SK-N-SH (cell line): ENCODE data around the gene FOXRED1. TPM values are rescaled to one million over a fixed set of nuclear protein-coding genes. Genes with fewer than 3 reads are reported as not detected.

ENCODE experiments used
- CTCF ChIA-PET: fragments of 300-600, 350-600 bp; formaldehyde crosslinking; extraction: SDS; loops from one replicate; lab custom pipeline; 2021; lab: Yijun Ruan, JAX
- POLR2A ChIA-PET: fragments of 350-600 bp; sonication (Branson Sonifier 250); formaldehyde crosslinking; extraction: SDS; loops from one replicate; lab custom pipeline; 2020; ENCODE audit warnings: antibody characterized with exemption, inconsistent platforms; lab: Yijun Ruan, JAX
- DNase-seq: peaks from one replicate; pipeline ENCODE4 v3.0.0; 2012
- H2AFZ ChIP-seq: fragments of 200-600 bp; sonication (generic); 2 replicates; pipeline ENCODE4 v1.8.1; 2016; ENCODE audit warnings: antibody characterized with exemption, mild to moderate bottlenecking, low read depth
- H3F3A ChIP-seq: fragments of 200-600 bp; sonication (generic); replicated peaks from 2 replicates; pipeline ENCODE3; 2016; ENCODE audit warnings: antibody characterized with exemption, mild to moderate bottlenecking; ENCODE audit not compliant: insufficient read depth
- H3K27ac ChIP-seq, 2 experiments: fragments of 200-500 bp in 1 of 2; fragments of 200-600 bp in 1 of 2; sonication (Bioruptor generic) in 1 of 2; sonication (generic), shearing (Covaris generic) in 1 of 2; 2 replicates each; pipeline versions ENCODE4 v1.5.1 to v1.6.1; 2014 to 2016; ENCODE audit warnings: low read depth in 2 of 2, inconsistent platforms in 1 of 2, low read length in 1 of 2, mild to moderate bottlenecking in 1 of 2, mixed read lengths in 1 of 2
- H3K27me3 ChIP-seq: fragments of 200-600 bp; sonication (generic), shearing (Covaris generic); 2 replicates; pipeline ENCODE4 v1.6.1; 2016; ENCODE audit warnings: mixed run types; ENCODE audit not compliant: insufficient read depth
- H3K36me3 ChIP-seq, 2 experiments: fragments of 200-500 bp in 1 of 2; fragments of 200-600 bp in 1 of 2; sonication (Bioruptor generic) in 1 of 2; sonication (generic) in 1 of 2; replicated peaks in 1 of 2; 2 replicates each; pipeline versions ENCODE3 to v1.5.1; 2014 to 2016; ENCODE audit warnings: low read length in 1 of 2, mild to moderate bottlenecking in 1 of 2; ENCODE audit not compliant: insufficient read depth in 2 of 2, control insufficient read depth in 1 of 2
- H3K4me1 ChIP-seq, 2 experiments: fragments of 200-500 bp in 1 of 2; fragments of 200-600 bp in 1 of 2; sonication (Bioruptor generic) in 1 of 2; sonication (generic), shearing (Covaris generic) in 1 of 2; 2 replicates each; pipeline versions ENCODE4 v1.5.1 to v1.6.1; 2014 to 2016; ENCODE audit warnings: low read depth in 1 of 2, low read length in 1 of 2, mixed run types in 1 of 2; ENCODE audit not compliant: insufficient read depth in 2 of 2, control insufficient read depth in 1 of 2
- H3K4me2 ChIP-seq: fragments of 200-600 bp; sonication (generic), shearing (Covaris generic); 2 replicates; pipeline ENCODE4 v1.6.1; 2017; ENCODE audit warnings: mixed run types
- H3K4me3 ChIP-seq, 2 experiments: fragments of 200-500 bp in 1 of 2; fragments of 200-600 bp in 1 of 2; sonication (Bioruptor generic) in 1 of 2; sonication (generic), shearing (Covaris generic) in 1 of 2; 2 replicates each; pipeline versions ENCODE4 v1.5.1 to v1.8.1; 2014 to 2016; ENCODE audit warnings: low read depth in 2 of 2, inconsistent platforms in 1 of 2, low read length in 1 of 2, mild to moderate bottlenecking in 1 of 2, mixed read lengths in 1 of 2, moderate library complexity in 1 of 2
- H3K79me2 ChIP-seq: fragments of 200-600 bp; sonication (generic); 2 replicates; pipeline ENCODE4 v1.8.1; 2017; ENCODE audit warnings: mild to moderate bottlenecking; ENCODE audit not compliant: insufficient read depth
- H3K9ac ChIP-seq: fragments of 200-600 bp; sonication (generic); 2 replicates; pipeline ENCODE4 v1.6.1; 2017; ENCODE audit warnings: mixed run types
- H3K9me2 ChIP-seq: fragments of 200-600 bp; sonication (generic); 2 replicates; pipeline ENCODE4 v1.6.1; 2017; ENCODE audit warnings: mixed run types
- H3K9me3 ChIP-seq: fragments of 200-600 bp; sonication (generic); 2 replicates; pipeline ENCODE4 v1.6.1; 2017; ENCODE audit warnings: mixed run types, mild to moderate bottlenecking, moderate library complexity
- H4K20me1 ChIP-seq: fragments of 200-600 bp; sonication (generic); 2 replicates; pipeline ENCODE4 v1.6.1; 2017; ENCODE audit warnings: mild to moderate bottlenecking, mixed run types; ENCODE audit not compliant: insufficient read depth
- FOSL2 ChIP-seq: IDR thresholded peaks from 2 replicates; pipeline ENCODE4 v1.4.0; 2012; ENCODE audit warnings: low read depth, mild to moderate bottlenecking, moderate library complexity, borderline replicate concordance
- JUND ChIP-seq: IDR thresholded peaks from 2 replicates; pipeline ENCODE4 v1.4.0; 2012
- MAX ChIP-seq: IDR thresholded peaks from 2 replicates; pipeline ENCODE4 v1.4.0; 2012; ENCODE audit warnings: low read depth
- MEF2A ChIP-seq: IDR thresholded peaks from 2 replicates; pipeline ENCODE4 v1.4.0; 2012; ENCODE audit warnings: low read depth, borderline replicate concordance
- NFIC ChIP-seq: IDR thresholded peaks from 2 replicates; pipeline ENCODE4 v1.4.0; 2012; ENCODE audit warnings: borderline replicate concordance
- NRF1 ChIP-seq: IDR thresholded peaks from 2 replicates; pipeline ENCODE4 v1.6.1; 2012; ENCODE audit warnings: low read depth, mild to moderate bottlenecking, low read length
- POLR2AphosphoS5 ChIP-seq: IDR thresholded peaks from 2 replicates; pipeline ENCODE4 v1.6.1; 2012; ENCODE audit warnings: low read depth, low read length
- RAD21 ChIP-seq: IDR thresholded peaks from 2 replicates; pipeline ENCODE4 v1.6.1; 2012; ENCODE audit warnings: mild to moderate bottlenecking, low read length
- RXRA ChIP-seq: IDR thresholded peaks from 2 replicates; pipeline ENCODE4 v1.4.0; 2012; ENCODE audit warnings: low read depth, mild to moderate bottlenecking, borderline replicate concordance
- SMC3 ChIP-seq: IDR thresholded peaks from 2 replicates; pipeline ENCODE4 v1.6.1; 2012; ENCODE audit warnings: low read depth, low read length, improper control_type of control experiment
- YY1 ChIP-seq: IDR thresholded peaks from 2 replicates; pipeline ENCODE4 v1.4.0; 2012; ENCODE audit warnings: low read depth, mild to moderate bottlenecking
- WGBS: methylation state at CpG from one replicate; pipeline ENCODE4 v1.1.6; 2017; ENCODE audit warnings: low lambda C conversion rate; 5-methylcytosine and 5-hydroxymethylcytosine counted together
- polyA plus RNA-seq, 3 experiments: library from polyadenylated mRNA; depleted of rRNA; stranded (reverse); fragments of >200 nt; gene quantifications; 2 replicates each; pipeline ENCODE4 v1.2.3, GENCODE V29; 2012
- TF ChIP-seq, protein P1 (sequence below): IDR thresholded peaks from 2 replicates; pipeline ENCODE4 v1.6.1; 2012; ENCODE audit warnings: mild to moderate bottlenecking, low read depth, low read length, moderate library complexity
- TF ChIP-seq, protein P2 (sequence below): fragments of 150-350 bp; IDR thresholded peaks from 2 replicates; pipeline ENCODE4 v1.6.1; 2016; ENCODE audit warnings: mild to moderate bottlenecking, low read depth, low read length
- TF ChIP-seq, protein P3 (sequence below): fragments of 200-600 bp; sonication (generic); IDR thresholded peaks from 2 replicates; pipeline ENCODE4 v1.6.1; 2017; ENCODE audit warnings: antibody characterized with exemption, mild to moderate bottlenecking, moderate library complexity
- TF ChIP-seq, protein P4 (sequence below): IDR thresholded peaks from 2 replicates; pipeline ENCODE4 v1.4.0; 2012; ENCODE audit warnings: low read depth, borderline replicate concordance

FOXRED1 gene
- polyA plus RNA-seq, 1 of the 3 experiments (the other 2 are of a cell fraction) = 35.2 TPM

- Histone ChIP-seq H3K9me2 (no peaks in the 10 kb centered on the region), H3K27ac (peak overlapping the region; percentile 7 to 16; a peak in 2 of 4 replicates), H3K4me3 (no peak overlapping the region), H3K4me1 (peaks cover 3 to 8% of the 10 kb centered on the region in 2 experiments; a peak in 3 of 4 replicates), H3K9me3 (no peaks in the 10 kb centered on the region), H2AFZ (no peak overlapping the region), H3K4me2 (no peak overlapping the region), H3K79me2 (no peaks in the 10 kb centered on the region), H3K9ac (no peak overlapping the region), H3K36me3 (peaks cover 35 to 49% of the 10 kb centered on the region in 2 experiments), H4K20me1 (no peaks in the 10 kb centered on the region), H3K27me3 (no peaks in the 10 kb centered on the region), H3F3A (peaks cover 35% of the 10 kb centered on the region)
- TF ChIP-seq JUND (peak; percentile 55), FOSL2 (peak; percentile 67; the same call in 1 of the 2 replicates), YY1 (no peak), NFIC (peak; percentile 25; the same call in 1 of the 2 replicates)
- TF ChIP-seq, protein P1, sequence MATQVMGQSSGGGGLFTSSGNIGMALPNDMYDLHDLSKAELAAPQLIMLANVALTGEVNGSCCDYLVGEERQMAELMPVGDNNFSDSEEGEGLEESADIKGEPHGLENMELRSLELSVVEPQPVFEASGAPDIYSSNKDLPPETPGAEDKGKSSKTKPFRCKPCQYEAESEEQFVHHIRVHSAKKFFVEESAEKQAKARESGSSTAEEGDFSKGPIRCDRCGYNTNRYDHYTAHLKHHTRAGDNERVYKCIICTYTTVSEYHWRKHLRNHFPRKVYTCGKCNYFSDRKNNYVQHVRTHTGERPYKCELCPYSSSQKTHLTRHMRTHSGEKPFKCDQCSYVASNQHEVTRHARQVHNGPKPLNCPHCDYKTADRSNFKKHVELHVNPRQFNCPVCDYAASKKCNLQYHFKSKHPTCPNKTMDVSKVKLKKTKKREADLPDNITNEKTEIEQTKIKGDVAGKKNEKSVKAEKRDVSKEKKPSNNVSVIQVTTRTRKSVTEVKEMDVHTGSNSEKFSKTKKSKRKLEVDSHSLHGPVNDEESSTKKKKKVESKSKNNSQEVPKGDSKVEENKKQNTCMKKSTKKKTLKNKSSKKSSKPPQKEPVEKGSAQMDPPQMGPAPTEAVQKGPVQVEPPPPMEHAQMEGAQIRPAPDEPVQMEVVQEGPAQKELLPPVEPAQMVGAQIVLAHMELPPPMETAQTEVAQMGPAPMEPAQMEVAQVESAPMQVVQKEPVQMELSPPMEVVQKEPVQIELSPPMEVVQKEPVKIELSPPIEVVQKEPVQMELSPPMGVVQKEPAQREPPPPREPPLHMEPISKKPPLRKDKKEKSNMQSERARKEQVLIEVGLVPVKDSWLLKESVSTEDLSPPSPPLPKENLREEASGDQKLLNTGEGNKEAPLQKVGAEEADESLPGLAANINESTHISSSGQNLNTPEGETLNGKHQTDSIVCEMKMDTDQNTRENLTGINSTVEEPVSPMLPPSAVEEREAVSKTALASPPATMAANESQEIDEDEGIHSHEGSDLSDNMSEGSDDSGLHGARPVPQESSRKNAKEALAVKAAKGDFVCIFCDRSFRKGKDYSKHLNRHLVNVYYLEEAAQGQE = no peak
- ChIA-PET POLR2A (no interaction called here), CTCF (no interaction called here)
- DNase-seq = no peak
- 73% methylated on average over 2 of the region's 2 CpGs for WGBS
Observed at GRCh38 chr11:126257764-126258163, 11.2 kb upstream of the FOXRED1 start.

DNA sequence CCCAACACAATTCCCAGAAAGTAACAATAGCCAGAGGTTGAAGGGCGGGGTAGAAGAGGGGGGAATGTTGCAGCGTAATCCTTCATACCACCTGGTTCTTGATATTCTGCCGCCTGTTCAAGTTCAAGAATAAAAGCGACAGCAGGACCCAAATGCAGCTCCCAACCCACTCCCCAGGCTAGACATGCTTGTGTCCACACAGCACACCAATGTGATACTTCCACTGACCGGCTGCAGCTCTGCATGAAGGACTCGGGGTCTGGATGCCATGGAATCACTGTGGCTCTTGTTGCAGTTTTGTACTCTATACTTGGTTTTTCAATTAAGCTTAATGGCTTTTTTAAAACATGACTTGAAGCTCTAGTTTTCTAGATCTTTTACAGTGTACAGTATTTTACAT, 6.7 kb upstream of the FOXRED1 start:
- Histone ChIP-seq H3K9ac (no peak overlapping the region), H3K4me3 (no peak overlapping the region), H3K36me3 (peaks cover 61 to 70% of the 10 kb centered on the region in 2 experiments), H3K4me2 (no peak overlapping the region), H3K27ac (no peak overlapping the region), H3F3A (peaks cover 36% of the 10 kb centered on the region), H2AFZ (no peak overlapping the region), H4K20me1 (no peaks in the 10 kb centered on the region), H3K79me2 (peaks cover 9% of the 10 kb centered on the region), H3K4me1 (peaks cover 3 to 10% of the 10 kb centered on the region in 2 experiments), H3K9me2 (no peaks in the 10 kb centered on the region), H3K27me3 (no peaks in the 10 kb centered on the region), H3K9me3 (no peaks in the 10 kb centered on the region)
- TF ChIP-seq YY1 (no peak), POLR2AphosphoS5 (0 out of 2 replicates have a peak, but pooled peaks have one; percentile 26)
- DNase-seq = no peak
- ChIA-PET POLR2A (interaction anchor here (0.9 to 1.2 kb wide), 3 partner anchors 19 to 51 kb away, joined by 3 to 5 read pairs (median 3); partner anchors contain the start of genes FAM118B, RPUSD4 and TIRAP), CTCF (no interaction called here)
- 90% methylated on average over 6 of the region's 6 CpGs for WGBS

GRCh38 chr11:126263489-126263888, 5.5 kb upstream of the FOXRED1 start:
- H3K4me3 ChIP-seq = no peak overlapping the region
- H3K4me2 ChIP-seq = no peak overlapping the region
- H3K36me3 ChIP-seq = peaks cover 65 to 70% of the 10 kb centered on the region in 2 experiments
- H3K9ac ChIP-seq = no peak overlapping the region
- H2AFZ ChIP-seq = no peak overlapping the region
- H3K9me3 ChIP-seq = no peaks in the 10 kb centered on the region
- 91% methylated on average over 4 of the region's 6 CpGs for WGBS
- no peak overlapping the region for H3K27ac ChIP-seq
- H3K4me1 ChIP-seq = peaks cover 8 to 9% of the 10 kb centered on the region in 2 experiments
- ChIA-PET CTCF (no interaction called here), POLR2A (no interaction called here)
- DNase-seq = no peak
- H3K9me2 ChIP-seq = no peaks in the 10 kb centered on the region
- H3K79me2 ChIP-seq = peaks cover 21% of the 10 kb centered on the region
- peaks cover 26% of the 10 kb centered on the region for H3F3A ChIP-seq
- H4K20me1 ChIP-seq = no peaks in the 10 kb centered on the region
- H3K27me3 ChIP-seq = no peaks in the 10 kb centered on the region
- TF ChIP-seq, protein P2, sequence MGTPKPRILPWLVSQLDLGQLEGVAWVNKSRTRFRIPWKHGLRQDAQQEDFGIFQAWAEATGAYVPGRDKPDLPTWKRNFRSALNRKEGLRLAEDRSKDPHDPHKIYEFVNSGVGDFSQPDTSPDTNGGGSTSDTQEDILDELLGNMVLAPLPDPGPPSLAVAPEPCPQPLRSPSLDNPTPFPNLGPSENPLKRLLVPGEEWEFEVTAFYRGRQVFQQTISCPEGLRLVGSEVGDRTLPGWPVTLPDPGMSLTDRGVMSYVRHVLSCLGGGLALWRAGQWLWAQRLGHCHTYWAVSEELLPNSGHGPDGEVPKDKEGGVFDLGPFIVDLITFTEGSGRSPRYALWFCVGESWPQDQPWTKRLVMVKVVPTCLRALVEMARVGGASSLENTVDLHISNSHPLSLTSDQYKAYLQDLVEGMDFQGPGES = no peak
- TF ChIP-seq RXRA = no peak
- no peak for TF ChIP-seq JUND
- TF ChIP-seq, protein P3, sequence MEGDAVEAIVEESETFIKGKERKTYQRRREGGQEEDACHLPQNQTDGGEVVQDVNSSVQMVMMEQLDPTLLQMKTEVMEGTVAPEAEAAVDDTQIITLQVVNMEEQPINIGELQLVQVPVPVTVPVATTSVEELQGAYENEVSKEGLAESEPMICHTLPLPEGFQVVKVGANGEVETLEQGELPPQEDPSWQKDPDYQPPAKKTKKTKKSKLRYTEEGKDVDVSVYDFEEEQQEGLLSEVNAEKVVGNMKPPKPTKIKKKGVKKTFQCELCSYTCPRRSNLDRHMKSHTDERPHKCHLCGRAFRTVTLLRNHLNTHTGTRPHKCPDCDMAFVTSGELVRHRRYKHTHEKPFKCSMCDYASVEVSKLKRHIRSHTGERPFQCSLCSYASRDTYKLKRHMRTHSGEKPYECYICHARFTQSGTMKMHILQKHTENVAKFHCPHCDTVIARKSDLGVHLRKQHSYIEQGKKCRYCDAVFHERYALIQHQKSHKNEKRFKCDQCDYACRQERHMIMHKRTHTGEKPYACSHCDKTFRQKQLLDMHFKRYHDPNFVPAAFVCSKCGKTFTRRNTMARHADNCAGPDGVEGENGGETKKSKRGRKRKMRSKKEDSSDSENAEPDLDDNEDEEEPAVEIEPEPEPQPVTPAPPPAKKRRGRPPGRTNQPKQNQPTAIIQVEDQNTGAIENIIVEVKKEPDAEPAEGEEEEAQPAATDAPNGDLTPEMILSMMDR = no peak
- no peak for TF ChIP-seq RAD21
- no peak for TF ChIP-seq SMC3
- no peak for TF ChIP-seq FOSL2
- TF ChIP-seq NRF1 = no peak
- no peak for TF ChIP-seq MAX
- TF ChIP-seq, protein P4, sequence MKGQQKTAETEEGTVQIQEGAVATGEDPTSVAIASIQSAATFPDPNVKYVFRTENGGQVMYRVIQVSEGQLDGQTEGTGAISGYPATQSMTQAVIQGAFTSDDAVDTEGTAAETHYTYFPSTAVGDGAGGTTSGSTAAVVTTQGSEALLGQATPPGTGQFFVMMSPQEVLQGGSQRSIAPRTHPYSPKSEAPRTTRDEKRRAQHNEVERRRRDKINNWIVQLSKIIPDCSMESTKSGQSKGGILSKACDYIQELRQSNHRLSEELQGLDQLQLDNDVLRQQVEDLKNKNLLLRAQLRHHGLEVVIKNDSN = no peak
- TF ChIP-seq MEF2A = no peak
